ENCODE results near the gene SCN2B. TPM values are rescaled to one million over a fixed set of nuclear protein-coding genes. Genes with fewer than 3 reads are reported as not detected.
"Not testable (repeated sequence)": the region's sequence is repeated elsewhere in the genome, so short reads cannot be mapped to it uniquely, and the experiment has no call there.

SCN2B gene
- polyA plus RNA-seq, 1 donor from 2014 or later = 1.1 TPM

DNA sequence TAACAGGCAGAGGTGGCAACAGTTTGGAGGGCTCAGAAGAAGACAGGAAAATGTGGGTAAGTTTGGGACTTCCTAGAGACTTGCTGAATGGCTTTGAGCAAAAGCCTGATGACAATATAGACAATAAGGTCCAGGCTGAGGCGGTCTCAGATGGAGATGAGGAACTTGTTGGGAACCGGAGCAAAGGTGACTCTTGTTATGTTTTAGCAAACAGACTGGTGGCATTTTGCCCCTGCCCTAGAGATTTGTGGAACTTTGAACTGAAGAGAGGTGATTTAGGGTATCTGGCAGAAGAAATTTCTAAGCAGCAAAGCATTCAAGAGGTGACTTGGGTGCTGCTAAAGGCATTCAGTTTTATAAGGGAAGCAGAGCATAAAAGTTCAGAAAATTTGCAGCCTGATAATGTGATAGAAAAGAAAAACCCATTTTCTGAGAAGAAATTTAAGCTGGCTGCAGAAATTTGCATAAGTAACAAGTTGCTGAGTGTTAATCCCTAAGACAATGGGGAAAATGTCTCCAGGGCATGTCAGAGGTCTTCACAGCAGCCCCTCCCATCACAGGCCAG is 14.6 kb upstream of the SCN2B start:
- H3K79me2 ChIP-seq (replicated peaks; ENCODE audit: insufficient read depth, low read length); H3K27me3 ChIP-seq (ENCODE audit: insufficient read depth, low read depth, low read length); H3K27ac ChIP-seq (ENCODE audit: low read length); H3K9me3 ChIP-seq (ENCODE audit: low read length); H3K9me2 ChIP-seq (ENCODE audit: insufficient read depth, low read length); H3K36me3 ChIP-seq (ENCODE audit: insufficient read depth, low read length); H3F3A ChIP-seq (ENCODE audit: insufficient read depth, low read length, poor library complexity, severe bottlenecking); H3K9ac ChIP-seq (ENCODE audit: low read length); H3K4me3 ChIP-seq (ENCODE audit: low read length); H4K20me1 ChIP-seq (ENCODE audit: insufficient read depth); H3K4me2 ChIP-seq (ENCODE audit: low read length); H2AFZ ChIP-seq (ENCODE audit: low read depth, low read length): not testable (repeated sequence)

DNA sequence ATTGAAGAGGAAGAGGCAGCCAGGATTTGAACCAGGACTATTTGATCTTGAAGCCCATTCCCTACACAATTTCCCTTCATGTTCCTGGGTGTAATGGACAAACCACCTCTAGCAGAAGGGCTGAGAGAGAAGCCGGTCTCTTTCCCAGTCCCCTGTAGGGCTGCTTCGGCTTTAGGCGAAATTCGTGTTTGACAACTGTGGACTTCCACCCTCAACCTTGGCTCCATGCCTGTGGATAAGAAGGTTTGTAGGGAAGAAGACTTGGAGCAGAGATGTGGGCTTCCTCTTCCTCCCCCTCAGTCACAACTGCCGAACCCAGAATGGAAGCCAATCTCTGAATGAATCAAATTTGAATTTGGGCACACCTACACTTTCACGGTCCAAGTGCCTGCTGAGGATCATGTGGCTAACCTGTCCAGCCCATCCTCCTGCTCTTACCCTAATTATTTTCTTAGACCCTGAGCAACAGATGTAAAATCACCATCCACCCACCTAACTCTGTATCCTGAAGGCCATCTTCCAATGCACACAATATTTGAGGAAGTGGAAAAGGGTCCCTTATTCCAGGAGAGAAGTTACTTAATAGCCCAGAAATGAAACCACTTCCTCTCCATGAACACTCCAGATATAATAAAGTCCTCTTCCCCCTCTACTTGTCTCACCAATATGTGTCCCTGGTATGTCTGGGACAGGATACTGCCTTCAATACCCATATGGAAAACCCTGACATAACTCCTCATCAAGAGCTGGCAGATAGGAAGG is 10.1 kb upstream of the SCN2B start:
- no peaks in the 10 kb centered on the region for H3K79me2 ChIP-seq (replicated peaks; ENCODE audit: insufficient read depth, low read length)
- no peaks in the 10 kb centered on the region for H3K27me3 ChIP-seq (ENCODE audit: insufficient read depth, low read depth, low read length)
- H3K9ac ChIP-seq (ENCODE audit: low read length) = no peak overlapping the region
- no peaks in the 10 kb centered on the region for H3F3A ChIP-seq (ENCODE audit: insufficient read depth, low read length, poor library complexity, severe bottlenecking)
- TF ChIP-seq, protein P1, sequence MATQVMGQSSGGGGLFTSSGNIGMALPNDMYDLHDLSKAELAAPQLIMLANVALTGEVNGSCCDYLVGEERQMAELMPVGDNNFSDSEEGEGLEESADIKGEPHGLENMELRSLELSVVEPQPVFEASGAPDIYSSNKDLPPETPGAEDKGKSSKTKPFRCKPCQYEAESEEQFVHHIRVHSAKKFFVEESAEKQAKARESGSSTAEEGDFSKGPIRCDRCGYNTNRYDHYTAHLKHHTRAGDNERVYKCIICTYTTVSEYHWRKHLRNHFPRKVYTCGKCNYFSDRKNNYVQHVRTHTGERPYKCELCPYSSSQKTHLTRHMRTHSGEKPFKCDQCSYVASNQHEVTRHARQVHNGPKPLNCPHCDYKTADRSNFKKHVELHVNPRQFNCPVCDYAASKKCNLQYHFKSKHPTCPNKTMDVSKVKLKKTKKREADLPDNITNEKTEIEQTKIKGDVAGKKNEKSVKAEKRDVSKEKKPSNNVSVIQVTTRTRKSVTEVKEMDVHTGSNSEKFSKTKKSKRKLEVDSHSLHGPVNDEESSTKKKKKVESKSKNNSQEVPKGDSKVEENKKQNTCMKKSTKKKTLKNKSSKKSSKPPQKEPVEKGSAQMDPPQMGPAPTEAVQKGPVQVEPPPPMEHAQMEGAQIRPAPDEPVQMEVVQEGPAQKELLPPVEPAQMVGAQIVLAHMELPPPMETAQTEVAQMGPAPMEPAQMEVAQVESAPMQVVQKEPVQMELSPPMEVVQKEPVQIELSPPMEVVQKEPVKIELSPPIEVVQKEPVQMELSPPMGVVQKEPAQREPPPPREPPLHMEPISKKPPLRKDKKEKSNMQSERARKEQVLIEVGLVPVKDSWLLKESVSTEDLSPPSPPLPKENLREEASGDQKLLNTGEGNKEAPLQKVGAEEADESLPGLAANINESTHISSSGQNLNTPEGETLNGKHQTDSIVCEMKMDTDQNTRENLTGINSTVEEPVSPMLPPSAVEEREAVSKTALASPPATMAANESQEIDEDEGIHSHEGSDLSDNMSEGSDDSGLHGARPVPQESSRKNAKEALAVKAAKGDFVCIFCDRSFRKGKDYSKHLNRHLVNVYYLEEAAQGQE (IDR thresholded peaks at IDR 0.05; ENCODE audit: borderline replicate concordance) = no peak
- no peak for TF ChIP-seq SMC3 (conservative IDR thresholded peaks at IDR 0.05; ENCODE audit: poor library complexity)
- no peak for TF ChIP-seq EP300 (conservative IDR thresholded peaks at IDR 0.05; ENCODE audit: poor library complexity, severe bottlenecking)
- no peaks in the 10 kb centered on the region for H3K9me2 ChIP-seq (ENCODE audit: insufficient read depth, low read length)
- no peak overlapping the region for H3K4me3 ChIP-seq (ENCODE audit: low read length)
- H3K36me3 ChIP-seq (ENCODE audit: insufficient read depth, low read length) = no peaks in the 10 kb centered on the region
- H3K27ac ChIP-seq (ENCODE audit: low read length) = no peak overlapping the region
- no peaks in the 10 kb centered on the region for H4K20me1 ChIP-seq (ENCODE audit: insufficient read depth)
- H3K9me3 ChIP-seq (ENCODE audit: low read length) = no peaks in the 10 kb centered on the region
- H2AFZ ChIP-seq (ENCODE audit: low read depth, low read length) = no peak overlapping the region
- H3K4me2 ChIP-seq (ENCODE audit: low read length) = no peak overlapping the region

DNA sequence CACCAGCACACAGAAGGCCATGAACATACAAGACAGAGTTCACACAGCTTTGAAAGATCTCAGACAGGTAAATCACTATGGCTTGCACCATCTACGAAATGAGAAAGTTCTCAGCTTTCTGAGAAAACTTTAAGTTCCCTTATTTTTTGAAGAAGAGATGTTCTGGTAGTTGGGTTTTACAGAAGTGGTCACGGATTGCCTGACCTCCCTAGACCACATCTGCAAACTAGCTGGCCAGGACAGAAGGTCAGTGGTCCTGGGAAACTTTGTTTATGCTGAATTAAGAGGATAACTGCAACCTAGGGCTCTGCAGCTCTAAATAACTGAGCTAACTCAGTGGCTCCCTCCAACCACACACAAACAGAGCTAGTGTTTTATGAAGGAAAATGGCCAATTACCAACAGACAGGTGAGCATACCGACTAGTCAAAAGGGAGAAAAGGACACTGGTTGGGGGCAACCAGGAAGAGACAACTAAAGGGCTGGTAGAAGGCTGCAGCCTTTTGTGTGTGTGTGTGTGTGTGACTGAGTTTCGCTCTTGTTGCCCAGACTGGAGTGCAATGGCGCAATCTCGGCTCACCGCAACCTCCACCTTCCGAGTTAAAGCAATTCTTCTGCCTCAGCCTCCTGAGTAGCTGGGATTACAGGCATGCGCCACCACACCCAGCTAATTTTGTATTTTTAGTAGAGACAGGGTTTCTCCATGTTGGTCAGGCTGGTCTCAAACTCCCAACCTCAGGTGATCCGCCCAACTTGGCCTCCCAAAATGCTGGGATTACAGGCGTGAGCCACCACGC is 8.5 kb upstream of the SCN2B start:
- Histone ChIP-seq H3K36me3 (ENCODE audit: insufficient read depth, low read length) (no peaks in the 10 kb centered on the region), H3K9ac (ENCODE audit: low read length) (no peak overlapping the region), H3K4me3 (ENCODE audit: low read length) (no peak overlapping the region), H4K20me1 (ENCODE audit: insufficient read depth) (no peaks in the 10 kb centered on the region), H3F3A (ENCODE audit: insufficient read depth, low read length, poor library complexity, severe bottlenecking) (no peaks in the 10 kb centered on the region), H3K27ac (ENCODE audit: low read length) (no peak overlapping the region), H3K27me3 (ENCODE audit: insufficient read depth, low read depth, low read length) (no peaks in the 10 kb centered on the region), H3K9me3 (ENCODE audit: low read length) (no peaks in the 10 kb centered on the region), H3K79me2 (replicated peaks; ENCODE audit: insufficient read depth, low read length) (no peaks in the 10 kb centered on the region), H3K9me2 (ENCODE audit: insufficient read depth, low read length) (no peaks in the 10 kb centered on the region), H3K4me2 (ENCODE audit: low read length) (no peak overlapping the region), H2AFZ (ENCODE audit: low read depth, low read length) (no peak overlapping the region)
- TF ChIP-seq, protein P1 (IDR thresholded peaks at IDR 0.05; ENCODE audit: borderline replicate concordance) = no peak
- TF ChIP-seq RAD21 (conservative IDR thresholded peaks at IDR 0.05) (no peak), TAF1 (IDR thresholded peaks at IDR 0.05; ENCODE audit: low read depth) (no peak), POLR2AphosphoS5 (IDR thresholded peaks at IDR 0.05) (no peak), EZH2 (IDR thresholded peaks at IDR 0.05; ENCODE audit: borderline replicate concordance, insufficient read depth, low read length, poor library complexity, severe bottlenecking) (no peak), EP300 (conservative IDR thresholded peaks at IDR 0.05; ENCODE audit: poor library complexity, severe bottlenecking) (no peak), MXI1 (conservative IDR thresholded peaks at IDR 0.05; ENCODE audit: poor library complexity, severe bottlenecking) (no peak), SMC3 (conservative IDR thresholded peaks at IDR 0.05; ENCODE audit: poor library complexity) (no peak)
- TF ChIP-seq, protein P2, sequence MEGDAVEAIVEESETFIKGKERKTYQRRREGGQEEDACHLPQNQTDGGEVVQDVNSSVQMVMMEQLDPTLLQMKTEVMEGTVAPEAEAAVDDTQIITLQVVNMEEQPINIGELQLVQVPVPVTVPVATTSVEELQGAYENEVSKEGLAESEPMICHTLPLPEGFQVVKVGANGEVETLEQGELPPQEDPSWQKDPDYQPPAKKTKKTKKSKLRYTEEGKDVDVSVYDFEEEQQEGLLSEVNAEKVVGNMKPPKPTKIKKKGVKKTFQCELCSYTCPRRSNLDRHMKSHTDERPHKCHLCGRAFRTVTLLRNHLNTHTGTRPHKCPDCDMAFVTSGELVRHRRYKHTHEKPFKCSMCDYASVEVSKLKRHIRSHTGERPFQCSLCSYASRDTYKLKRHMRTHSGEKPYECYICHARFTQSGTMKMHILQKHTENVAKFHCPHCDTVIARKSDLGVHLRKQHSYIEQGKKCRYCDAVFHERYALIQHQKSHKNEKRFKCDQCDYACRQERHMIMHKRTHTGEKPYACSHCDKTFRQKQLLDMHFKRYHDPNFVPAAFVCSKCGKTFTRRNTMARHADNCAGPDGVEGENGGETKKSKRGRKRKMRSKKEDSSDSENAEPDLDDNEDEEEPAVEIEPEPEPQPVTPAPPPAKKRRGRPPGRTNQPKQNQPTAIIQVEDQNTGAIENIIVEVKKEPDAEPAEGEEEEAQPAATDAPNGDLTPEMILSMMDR (IDR thresholded peaks at IDR 0.05; ENCODE audit: poor library complexity, severe bottlenecking) = no peak

Measured in neural cell (in vitro differentiated cells).